NK-92 treated with Interleukin-12 subunit alpha and Interleukin-12 subunit beta, amount 100 ng/mL, for 24 hours (cell line): Measurements from ENCODE around the gene HOXA11.

Source experiments
- DNase-seq: peaks from one replicate; lab custom pipeline; 2025; lab: John Stamatoyannopoulos, UW

HOXA11 gene

DNA sequence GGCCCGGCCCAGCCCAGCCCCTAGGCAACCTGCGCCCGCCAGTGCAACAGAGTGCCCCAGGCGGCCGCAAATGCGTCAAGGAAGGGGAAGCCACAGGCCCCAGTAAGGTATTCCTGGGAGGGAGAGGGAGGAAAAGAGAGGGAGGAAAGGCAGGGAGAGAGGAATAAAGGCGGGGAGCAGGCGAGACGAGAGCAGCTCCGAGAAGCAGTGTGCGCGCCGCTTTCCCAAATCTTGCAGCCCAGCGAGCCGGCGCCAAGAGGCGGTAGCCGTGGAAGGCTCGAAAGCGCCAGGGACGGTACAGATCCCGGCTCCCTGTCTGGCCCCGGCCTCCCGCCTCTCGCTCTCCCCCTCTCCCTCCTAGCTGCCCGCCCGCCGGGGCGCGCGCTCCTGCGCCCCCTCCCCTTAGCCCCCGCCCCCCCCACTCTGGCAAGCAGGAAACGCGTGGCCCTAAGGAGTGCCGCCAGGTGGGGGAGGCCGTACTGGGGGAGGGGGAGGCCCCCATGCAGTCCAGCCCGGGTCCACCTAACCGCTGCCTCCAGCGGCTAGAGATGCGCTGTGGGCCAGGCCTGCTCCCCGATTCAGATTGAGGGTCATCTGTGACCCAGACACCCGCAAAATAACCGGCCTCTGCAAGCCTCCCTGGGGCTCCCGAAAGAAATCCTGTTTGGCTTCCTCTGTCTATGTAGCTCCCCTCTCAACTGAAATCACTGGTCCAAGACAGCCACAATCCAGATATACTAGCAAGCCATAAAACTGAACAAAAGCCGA, 15.2 kb downstream of the HOXA11 start:
- DNase-seq: peak; percentile 56

- DNase-seq: peak; percentile 70
These were observed 16.6 kb downstream of the HOXA11 start for GRCh38 chr7:27168265-27168947.

DNA sequence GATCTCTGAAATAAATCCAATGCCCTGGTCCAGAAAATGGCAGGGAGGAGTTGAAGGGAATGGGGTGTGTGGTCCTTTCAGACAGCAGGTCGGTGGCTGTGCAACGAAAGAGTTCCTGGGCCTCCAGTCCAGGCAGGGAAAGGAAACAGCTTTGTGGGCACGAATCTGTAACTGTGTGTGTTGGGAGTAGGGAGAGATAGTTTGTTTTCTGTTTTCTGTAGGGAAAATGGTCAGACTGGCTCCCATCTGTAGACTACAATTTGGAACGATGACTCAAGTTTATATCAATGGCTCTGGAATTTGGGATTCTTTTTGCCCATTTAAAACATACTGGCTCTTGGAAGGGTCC, 17.1 kb downstream of the HOXA11 start:
- DNase-seq: no peak

DNA sequence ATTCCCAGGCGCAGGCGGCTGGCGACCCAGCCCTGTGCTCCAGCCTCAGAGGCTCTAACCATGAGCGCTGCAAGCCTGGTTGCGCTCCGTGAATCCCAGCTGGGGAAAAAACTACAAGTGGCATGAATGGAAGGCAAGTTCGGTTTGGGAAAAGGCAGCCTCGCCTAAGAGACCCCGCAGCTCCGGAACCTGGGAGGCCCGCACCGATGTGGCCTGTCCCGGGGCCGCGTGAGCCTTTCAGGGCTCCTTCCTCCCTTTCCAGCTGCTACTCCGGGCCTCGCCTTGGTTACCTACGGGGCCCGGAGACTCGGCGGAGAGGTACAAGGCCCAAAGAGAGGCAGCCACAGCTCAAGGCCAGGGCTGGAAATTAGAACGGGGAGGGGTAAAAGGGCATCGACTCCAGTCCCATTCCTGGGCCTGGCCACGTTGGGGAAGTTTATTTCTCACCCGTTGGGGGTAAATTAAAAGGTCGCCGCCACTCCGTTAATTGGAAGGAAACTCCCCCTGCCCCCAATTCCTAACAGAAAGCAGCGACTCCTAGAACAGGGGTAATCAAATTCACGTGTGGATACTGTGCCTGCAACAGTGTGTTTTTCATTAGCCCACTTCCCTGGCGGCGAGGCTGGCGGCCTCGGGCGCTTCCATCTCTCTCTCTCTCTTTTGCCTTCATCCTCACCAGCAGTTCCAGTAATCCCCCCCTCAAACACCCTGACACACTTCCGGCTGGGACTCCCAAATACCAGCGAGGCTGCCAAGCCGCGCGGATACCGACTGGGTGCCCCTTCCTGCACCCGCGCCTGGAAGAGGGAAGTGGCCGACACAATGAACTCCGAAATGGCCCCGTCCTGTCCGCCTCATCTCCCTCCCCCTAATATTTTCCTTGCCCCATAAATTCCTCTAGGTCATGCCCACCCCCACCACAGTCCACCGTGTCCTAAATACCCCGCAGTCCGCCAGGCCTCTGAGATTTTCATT, 18.2 kb downstream of the HOXA11 start:
- no peak for DNase-seq

- no peak for DNase-seq
These were observed 19.0 kb downstream of the HOXA11 start for GRCh38 chr7:27165996-27166530.

GRCh38 chr7:27165089-27165995, 19.7 kb downstream of the HOXA11 start, which contains the start of gene HOXA9:
Gene HOXA9, minus strand, starts transcription at chr7:27165537. Its CDS starts 80 bp downstream, at chr7:27165457.
- peak; percentile 79 for DNase-seq

GRCh38 chr7:27164367-27165088, 20.5 kb downstream of the HOXA11 start:
- DNase-seq: peak; percentile 21

DNA sequence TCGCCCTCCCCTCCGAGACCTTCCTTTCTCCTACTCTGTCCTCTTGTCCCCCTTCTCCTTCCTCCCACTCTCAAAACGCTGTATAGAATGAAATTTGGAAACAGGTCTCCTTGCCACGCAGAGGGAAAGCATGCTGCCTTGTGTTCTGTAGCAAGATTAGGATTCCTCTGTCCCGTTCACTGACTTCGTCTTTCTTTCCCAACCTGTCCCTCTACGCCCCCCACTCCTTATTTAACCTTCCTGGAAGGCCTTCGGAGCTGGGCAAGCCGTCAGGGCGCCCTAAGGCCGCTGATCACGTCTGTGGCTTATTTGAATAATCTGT, 21.0 kb downstream of the HOXA11 start:
- DNase-seq: no peak

DNA sequence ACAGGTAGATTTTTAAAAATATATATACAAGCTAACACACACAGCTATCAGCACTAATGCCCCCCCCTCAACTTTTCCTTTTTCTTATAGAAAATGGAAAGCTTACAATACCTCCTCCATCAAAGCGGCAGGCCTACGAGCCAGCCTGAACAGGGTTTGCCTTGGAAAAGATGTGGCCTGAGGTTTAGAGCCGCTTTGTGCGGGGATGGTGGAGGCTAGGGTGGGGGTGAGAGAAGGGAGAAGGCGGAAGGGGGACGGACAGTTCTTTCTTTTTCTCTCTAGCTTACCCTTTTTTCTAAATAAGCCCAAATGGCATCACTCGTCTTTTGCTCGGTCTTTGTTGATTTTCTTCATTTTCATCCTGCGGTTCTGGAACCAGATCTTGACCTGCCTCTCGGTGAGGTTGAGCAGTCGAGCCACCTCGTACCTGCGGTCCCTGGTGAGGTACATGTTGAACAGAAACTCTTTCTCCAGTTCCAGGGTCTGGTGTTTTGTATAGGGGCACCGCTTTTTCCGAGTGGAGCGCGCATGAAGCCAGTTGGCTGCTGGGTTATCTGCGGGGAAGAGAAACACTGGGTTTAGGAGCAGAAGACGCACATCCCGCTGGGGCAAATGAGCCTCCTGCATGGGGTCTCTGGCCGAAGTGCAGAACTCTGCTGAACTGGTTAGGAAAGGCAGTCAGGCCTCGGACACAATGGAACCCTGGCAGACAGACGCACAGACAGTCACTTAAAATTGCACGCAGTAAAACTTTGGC, 21.6 kb downstream of the HOXA11 start:
- no peak for DNase-seq

GRCh38 chr7:27162561-27163287, 22.3 kb downstream of the HOXA11 start:
- no peak for DNase-seq

- DNase-seq: no peak
These were observed 23.1 kb downstream of the HOXA11 start for GRCh38 chr7:27161721-27162560.

DNA sequence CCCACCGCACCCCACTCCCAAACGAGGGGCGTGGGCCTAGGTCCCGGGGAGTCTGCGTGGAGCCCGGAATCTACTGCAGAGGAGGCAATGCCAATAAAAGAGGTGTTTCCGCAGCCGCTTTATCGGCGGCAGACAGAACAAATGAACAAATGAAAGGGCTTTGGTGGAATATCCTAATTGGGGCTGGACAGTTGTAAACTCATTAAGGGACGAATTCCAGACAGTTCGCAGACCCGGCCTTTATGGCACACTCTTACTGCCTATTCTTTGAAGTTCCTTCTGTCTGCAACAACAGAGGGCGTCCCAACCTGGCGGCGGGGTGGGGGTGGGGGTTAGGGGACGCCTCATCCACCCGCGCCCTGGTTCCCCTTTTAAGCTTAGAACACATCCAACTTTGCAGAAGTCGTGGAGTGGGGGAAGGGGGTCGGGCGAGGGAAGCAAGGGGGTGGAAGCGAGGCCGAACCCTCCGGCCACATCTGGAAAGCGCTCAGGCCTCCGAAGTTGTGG, 23.8 kb downstream of the HOXA11 start:
- DNase-seq: no peak

DNA sequence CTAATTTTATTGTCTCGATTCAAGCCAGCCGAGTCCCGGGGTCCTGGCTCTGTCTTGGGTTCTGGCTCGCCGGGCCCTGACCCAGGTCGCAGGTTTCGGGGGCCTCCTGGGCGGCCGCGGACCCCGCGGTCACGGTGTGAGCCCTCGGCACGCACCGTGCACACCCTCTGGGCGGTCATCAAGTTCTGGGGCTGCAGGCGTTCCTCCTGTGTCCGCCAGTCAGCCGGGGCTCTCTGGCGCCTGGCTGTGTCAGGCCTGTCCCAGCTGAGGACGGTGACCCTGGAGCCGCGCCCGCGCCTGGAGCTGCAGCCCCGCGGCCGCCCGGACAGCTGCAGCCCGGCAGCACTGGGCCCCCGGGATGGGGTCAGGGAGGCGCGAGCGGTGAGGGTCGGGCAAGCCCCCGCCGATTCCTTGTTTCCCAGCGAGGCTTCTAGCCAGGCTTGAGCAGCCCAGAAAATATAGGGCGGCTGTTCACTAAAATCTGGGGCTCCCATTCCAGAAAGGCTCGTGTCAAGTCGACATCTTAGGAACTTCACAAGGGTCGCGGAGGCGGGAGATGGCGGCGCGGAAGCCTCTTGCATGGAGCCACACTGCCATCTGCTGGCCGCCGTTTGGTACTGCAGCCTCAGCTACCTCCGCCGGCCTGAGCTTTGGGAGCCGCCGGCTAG, 24.4 kb downstream of the HOXA11 start:
- peak; percentile 73 for DNase-seq

DNA sequence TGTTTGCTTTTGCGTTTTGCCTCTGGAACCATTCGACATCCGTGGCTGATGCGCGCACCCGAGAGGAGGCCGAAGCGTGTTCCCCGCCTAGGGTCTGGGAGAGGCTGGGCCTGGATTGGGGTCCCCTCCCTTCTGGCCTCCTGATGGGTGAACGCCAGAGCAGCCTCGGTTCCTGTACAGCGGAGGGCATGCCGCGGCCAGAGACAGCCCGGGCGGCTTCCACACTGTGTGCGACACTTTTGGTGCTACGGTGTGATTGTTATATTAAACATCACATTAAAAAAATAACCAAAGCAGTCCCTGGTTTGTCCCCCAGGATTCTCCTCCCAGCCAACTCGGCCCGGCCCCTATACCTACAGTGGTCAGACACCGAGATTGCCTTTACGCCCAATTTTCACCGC, 24.9 kb downstream of the HOXA11 start:
- DNase-seq: no peak

DNA sequence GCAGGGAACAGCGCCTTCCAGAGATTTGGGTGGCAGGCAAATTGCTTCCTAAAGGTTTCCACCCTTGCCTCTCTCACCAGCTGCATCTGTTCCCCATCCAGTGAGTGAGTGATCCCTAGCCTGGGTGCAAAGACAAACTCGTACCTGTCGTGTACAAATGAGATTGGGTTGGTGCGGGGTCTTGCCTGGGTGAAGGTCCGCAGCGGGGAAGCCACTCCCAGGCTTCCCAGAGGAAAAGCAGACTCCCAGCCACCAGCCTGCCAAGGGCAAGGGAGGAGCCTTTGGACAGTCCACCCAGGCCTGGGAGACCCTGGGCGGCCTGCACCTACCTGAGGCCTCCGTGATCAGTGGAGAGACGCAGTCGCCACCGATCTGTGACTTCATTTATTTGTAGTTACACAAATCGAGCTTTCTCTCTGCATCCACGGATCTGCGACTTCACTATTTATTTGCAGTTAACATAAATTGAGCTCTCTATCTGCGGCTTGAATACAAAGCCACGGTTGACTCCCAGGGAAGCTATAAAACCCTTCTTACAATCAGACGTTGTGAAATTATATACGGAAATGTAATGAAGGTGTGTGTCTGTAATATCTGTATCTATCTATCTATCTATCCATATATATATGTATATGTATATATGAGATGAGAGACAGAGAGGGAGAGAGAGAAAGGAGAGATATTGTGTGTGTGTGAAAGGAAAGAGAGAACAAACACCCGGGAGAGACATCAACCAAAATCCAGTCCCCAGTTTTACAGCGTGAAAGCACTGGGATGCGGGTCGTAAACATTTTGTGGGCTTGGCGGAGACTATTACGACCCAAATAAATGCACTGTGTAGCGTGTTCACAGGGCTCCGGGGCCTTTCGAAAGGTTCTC, 25.5 kb downstream of the HOXA11 start:
- DNase-seq: no peak
